Hematopoietic multipotent progenitor cell treated with erythropoietin and hydrocortisone succinate and interleukin-3 and kit ligand, for 8 days (in vitro differentiated cells): Measurements from ENCODE around the gene DAPK3.
"Not testable (repeated sequence)": the region's sequence is repeated elsewhere in the genome, so short reads cannot be mapped to it uniquely, and the experiment has no call there.

ENCODE experiments used
- DNase-seq: peaks from one replicate; pipeline ENCODE4 v3.0.0-alpha.2; 2015

Gene DAPK3

DNA sequence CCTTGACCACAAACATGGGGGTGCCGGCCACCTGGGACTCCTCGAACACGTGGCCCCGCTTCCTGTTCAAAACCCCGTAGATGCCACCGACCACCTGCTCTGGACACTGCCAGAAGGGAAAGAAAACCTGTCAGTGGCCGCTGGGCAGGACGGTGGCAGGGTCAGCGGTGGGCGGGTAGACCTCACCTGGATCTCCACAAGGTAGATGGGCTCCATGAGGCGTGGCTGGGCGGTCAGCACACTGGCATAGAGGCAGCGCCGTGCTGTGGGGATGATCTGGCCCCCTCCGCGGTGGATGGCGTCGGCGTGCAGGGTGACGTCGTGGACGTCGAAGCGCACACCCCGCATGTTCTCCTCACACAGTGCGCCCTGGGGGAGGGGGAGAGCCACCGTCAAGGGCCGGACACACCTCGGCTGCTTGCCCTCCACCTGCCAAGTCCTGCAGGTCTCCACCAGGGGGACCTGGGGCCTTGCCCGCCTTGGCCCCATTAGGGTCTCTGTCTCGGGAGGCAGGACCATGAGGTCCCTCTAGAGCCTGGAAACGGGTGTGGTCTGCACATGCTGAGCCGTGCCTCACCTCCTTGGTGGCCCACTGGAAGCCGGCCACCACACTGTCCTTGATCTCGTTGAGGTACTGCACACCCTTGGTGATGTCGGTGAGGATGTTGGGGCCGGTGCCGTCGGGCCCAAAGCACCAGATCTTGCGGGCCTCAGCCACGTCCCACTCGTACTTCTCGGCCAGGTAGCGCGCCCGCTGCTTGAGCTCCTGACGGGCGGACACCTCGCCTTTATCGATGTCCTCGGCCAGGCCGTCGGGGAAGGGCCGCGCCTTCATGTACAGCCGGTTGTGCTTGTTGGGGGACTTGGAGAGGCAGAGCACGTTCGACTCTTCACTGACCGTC, 6.6 kb upstream of the DAPK3 start:
- no peak for DNase-seq

- no peak for DNase-seq
These were observed 5.8 kb upstream of the DAPK3 start for GRCh38 chr19:3976495-3977241.

DNA sequence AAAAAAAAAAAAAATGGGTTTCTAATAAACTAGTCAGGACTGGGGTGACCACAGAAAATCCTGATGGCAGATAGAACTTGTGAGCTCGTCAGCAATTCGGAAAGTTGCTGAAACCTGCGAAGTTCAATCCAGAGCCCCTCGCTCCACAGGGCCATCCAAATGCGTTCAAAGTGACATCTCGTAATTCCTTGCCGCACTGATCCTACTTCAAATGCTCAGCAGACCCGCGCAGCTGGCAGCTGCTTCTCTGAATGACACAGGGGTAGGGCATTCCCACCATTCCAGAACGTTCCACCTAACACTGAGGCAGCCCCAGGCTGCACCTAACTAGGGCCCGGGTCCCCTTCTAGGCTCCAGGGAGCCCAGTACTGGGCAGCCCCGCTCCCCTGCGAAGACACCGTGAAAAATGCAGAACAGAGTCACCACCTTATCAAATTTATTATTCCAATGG, 4.8 kb upstream of the DAPK3 start:
- no peak for DNase-seq

GRCh38 chr19:3975144-3975543, 4.2 kb upstream of the DAPK3 start:
- no peak for DNase-seq

DNA sequence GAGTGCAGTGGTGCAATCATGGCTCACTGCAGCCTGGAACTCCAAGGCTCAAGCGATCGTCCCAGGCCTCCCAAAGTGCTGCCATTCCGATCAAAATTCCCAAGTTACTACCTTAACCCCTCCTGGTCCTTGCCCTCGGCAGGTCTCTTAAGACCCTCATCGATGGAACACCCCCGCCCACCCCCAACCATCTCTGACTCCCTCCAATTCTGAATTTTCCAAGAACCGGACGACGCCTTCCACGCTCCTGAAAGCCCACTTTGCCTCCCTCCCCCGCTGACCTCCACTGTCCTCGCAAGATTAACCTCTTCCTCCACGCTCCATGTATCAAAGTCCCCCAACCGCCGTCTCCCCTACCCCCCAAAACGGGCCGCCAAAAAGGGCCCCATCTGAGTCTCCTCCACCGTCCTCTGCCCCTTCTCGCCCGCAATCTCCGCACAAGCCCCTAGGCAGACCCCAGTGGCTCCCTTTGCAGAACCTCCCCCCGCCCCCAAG, 539 bp downstream of the DAPK3 start:
- DNase-seq = no peak

- DNase-seq = no peak
These were observed 1.2 kb downstream of the DAPK3 start for GRCh38 chr19:3969435-3970312.

DNA sequence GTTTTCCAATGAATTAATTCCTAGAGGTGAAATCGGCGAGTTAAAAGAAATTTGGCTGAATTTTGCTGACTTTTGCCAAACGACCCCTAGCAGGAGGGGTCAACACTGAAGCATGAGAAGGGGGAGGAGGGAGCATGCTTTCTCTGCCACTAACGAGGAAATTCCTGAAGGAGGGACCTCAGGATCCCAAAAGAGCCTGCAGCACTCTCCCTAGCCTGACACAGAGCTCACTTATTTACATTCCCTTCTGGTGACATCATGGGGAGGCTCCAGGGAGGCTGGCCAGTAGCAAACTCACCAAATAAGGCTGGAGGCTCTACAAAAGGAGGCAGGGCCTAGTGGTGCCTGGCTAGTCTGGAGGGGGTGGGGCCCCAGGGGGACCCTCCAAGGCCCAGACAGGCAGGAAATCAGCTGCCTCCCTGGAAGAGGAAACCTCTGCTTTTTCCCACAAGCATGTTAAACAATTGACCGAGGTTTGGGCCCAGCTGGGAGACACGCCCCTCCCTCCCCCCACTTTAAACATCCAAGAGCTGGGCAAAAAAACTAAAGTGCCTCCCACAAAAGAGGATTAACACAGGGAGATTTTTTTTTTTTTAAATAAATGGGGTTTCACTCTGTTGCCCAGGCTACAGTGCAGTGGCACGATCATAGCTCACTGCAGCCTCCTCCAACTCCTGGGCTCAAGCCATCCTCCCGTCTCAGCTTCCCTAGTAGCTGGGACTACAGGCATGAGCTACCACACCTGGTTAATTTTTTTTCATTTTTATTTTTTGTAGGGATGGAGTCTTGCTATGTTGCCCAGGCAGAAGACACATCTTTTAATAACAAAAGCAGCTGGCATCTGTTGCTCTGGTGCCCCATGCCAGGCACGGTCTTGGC, 2.1 kb downstream of the DAPK3 start:
- peak; percentile 23 for DNase-seq

GRCh38 chr19:3967983-3968382, 2.9 kb downstream of the DAPK3 start:
- not testable (repeated sequence) for DNase-seq

- no peak for DNase-seq
These were observed 4.6 kb downstream of the DAPK3 start for GRCh38 chr19:3966051-3967017.

GRCh38 chr19:3964256-3965194, 6.4 kb downstream of the DAPK3 start:
- DNase-seq = no peak

DNA sequence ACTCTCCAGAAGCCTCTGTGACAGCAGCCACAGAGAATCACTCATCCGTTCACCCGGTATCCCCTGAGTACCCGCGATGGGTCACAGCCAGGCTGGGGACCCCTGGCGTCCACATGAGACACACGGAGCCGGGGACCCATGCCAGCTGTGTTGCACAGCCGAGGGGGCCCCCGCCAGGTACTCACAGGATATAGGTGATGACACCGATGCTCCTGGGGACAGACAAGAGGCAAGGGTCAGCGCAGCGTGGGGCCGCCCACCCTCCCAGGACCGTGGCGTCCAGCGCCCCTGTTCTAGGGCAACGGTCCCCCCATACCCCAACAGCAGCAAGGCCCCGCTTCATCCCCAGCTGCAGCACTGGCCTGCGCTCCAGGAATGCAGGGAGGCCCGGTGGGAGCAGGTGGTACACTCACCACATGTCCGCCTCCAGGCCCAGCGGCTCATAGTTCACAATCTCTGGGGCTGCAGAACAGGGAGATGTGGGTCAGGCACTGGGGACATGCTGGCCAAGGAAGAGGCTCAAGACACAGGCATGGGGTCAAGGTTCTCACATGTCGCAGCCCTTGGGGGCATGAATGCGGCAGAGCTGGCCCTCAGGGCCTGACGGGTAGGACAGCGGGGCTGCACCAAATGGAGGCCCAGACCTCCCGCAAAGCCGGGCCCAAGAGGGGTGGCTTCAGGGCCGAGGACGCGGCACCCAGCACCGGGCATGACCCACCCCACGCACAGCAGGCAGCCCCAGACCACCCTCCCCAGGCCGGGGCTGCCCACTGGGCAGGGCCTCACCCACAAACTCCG, 7.2 kb downstream of the DAPK3 start:
- DNase-seq = no peak

GRCh38 chr19:3961007-3961406, 9.9 kb downstream of the DAPK3 start:
- DNase-seq = no peak

DNA sequence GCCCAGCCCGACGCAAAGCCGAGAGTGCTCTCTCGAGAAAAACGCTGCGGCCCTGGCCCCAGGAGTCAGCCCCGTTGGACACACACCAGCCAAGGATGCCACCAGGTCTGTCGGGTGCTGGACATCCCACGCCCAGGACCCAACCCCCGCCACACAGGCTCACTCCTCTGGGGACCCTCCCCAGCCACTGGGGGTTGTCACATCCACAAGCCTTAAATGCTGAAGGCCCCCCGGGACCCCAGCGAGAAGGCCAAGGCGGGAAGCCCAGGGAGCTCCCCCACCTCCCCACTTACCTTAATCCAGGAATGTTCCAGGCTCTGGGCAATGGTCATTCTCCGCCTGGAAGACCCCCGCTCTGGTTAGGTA, 11.2 kb downstream of the DAPK3 start:
- no peak for DNase-seq

- no peak for DNase-seq
These were observed 11.8 kb downstream of the DAPK3 start for GRCh38 chr19:3958836-3959765.

GRCh38 chr19:3955688-3956087, 15.2 kb downstream of the DAPK3 start:
- DNase-seq = no peak

DNA sequence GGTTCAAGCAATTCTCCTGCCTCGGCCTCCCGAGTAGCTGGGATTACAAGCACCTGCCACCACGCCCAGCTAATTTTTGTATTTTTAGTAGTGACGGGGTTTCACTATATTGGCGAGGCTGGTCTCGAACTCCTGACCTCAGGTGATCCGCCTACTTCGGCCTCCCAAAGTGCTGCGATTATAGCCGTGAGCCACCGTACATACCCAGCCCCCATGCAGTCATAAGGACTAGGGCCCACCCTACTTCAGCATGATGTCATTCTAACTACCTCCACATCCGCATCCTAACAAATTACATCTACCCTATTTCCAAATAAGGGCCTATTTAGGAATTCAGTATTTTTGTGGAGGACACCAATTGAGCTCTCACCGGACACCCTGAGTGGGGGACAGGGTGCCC, 15.6 kb downstream of the DAPK3 start:
- not testable (repeated sequence) for DNase-seq

DNA sequence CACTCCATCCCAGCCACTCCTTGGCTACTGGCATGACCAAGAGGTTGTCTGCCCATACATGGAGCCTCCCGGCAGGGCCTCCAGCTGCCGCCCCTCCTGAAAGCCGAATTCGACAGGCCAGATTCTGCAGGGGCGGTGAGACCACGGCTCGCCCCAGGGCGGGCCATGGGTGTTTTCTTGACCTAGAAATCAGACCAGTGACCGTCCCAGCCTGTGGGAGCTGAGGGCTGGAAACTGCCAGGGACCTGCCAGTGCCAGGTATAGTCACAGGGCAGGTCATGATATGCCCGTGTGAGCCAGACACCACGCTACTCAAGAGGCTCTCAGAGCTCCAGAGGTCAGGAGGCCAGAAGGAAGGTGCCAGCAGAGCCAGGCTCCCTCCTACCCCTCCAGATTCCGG, 16.8 kb downstream of the DAPK3 start:
- no peak for DNase-seq
